ENCODE measurements around the gene L3MBTL2. TPM values are rescaled to one million over a fixed set of nuclear protein-coding genes. Genes with fewer than 3 reads are reported as not detected.

The L3MBTL2 gene
- total RNA-seq, 1 donor from 2014 or later: 42.3 TPM

DNA sequence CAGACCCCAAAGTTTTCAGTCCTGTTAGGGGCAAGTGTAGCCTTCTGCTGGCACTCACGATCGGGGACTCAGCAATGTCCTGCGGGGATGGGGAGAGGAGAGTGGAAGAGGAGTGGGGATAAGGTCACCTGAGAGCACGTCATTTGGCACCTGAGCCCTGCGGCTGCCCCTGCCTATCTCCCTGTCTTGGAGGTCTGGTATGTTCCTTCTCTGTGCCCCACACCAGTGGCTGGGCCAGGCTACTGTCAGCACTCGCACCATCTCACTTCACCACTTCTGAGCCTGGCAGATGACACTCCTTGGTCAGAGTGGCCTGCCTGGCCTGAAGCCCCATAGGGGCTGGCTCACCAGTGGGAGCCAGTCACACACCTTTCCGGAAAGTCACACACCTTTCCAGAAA lies 55.8 kb downstream of the L3MBTL2 start:
- H3K27me3 Mint-ChIP-seq: no peaks in the 10 kb centered on the region
- POLR2A ChIA-PET: no interaction called here

DNA sequence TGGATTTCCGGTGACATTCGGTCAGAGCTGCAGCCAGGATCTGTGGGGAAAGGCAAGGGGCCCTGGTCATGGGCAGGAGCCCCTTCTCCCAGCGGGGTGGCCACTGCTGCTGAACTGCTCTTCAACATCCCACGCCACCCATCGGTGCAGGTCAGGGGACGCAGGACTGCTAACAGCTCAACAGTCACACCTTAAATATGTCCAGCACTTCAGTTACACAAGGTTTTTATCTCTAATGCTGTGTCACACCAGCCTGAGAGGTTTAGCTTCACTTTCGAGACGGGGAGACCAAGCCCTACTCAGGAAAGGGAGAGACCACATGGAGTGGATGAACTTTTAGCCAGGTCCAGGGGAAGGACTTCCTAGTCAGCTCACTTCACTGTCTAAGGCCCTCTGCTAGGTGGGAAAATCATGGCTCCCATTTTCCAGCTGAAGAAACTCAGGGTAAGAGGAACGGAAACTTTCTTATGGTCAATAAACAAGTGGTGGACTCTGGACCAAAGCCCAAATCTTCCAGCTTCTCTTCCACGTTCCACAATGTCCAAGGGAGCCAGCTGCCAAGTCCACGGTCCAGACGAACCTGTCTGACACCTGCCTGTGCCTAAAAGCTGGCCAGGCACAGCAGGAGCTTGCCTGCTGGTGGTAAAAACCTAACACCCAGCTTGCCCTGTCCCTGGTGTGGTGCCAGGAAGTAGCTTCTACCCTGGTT lies 56.6 kb downstream of the L3MBTL2 start:
- TF ChIP-seq, protein P1, sequence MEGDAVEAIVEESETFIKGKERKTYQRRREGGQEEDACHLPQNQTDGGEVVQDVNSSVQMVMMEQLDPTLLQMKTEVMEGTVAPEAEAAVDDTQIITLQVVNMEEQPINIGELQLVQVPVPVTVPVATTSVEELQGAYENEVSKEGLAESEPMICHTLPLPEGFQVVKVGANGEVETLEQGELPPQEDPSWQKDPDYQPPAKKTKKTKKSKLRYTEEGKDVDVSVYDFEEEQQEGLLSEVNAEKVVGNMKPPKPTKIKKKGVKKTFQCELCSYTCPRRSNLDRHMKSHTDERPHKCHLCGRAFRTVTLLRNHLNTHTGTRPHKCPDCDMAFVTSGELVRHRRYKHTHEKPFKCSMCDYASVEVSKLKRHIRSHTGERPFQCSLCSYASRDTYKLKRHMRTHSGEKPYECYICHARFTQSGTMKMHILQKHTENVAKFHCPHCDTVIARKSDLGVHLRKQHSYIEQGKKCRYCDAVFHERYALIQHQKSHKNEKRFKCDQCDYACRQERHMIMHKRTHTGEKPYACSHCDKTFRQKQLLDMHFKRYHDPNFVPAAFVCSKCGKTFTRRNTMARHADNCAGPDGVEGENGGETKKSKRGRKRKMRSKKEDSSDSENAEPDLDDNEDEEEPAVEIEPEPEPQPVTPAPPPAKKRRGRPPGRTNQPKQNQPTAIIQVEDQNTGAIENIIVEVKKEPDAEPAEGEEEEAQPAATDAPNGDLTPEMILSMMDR (IDR thresholded peaks at IDR 0.05): no peak
- no peak overlapping the region for H3K27ac Mint-ChIP-seq
- ChIA-PET POLR2A (no interaction called here), CTCF (no interaction called here)
- no peaks in the 10 kb centered on the region for H3K27me3 Mint-ChIP-seq
- no peaks in the 10 kb centered on the region for H3K4me1 Mint-ChIP-seq
- intact Hi-C loops (cut with micrococcal nuclease): no loop called here
- ATAC-seq (ENCODE audit: low read depth): no peak
- no peak overlapping the region for H3K4me3 Mint-ChIP-seq
- H3K9me3 Mint-ChIP-seq: no peaks in the 10 kb centered on the region
- H3K36me3 Mint-ChIP-seq (ENCODE audit: low read depth): peaks cover 86% of the 10 kb centered on the region
- DNase-seq: no peak

More for the DNA sequence above, 55.8 kb downstream of the L3MBTL2 start:
- Mint-ChIP-seq H3K36me3 (ENCODE audit: low read depth) (peaks cover 88% of the 10 kb centered on the region), H3K27ac (no peak overlapping the region), H3K4me1 (no peaks in the 10 kb centered on the region), H3K9me3 (no peaks in the 10 kb centered on the region), H3K4me3 (no peak overlapping the region)
- intact Hi-C loops (cut with micrococcal nuclease): no loop called here
- no peak for DNase-seq
- TF ChIP-seq, protein P1 (IDR thresholded peaks at IDR 0.05): no peak
- CTCF ChIA-PET: no interaction called here
- no peak for ATAC-seq (ENCODE audit: low read depth)

DNA sequence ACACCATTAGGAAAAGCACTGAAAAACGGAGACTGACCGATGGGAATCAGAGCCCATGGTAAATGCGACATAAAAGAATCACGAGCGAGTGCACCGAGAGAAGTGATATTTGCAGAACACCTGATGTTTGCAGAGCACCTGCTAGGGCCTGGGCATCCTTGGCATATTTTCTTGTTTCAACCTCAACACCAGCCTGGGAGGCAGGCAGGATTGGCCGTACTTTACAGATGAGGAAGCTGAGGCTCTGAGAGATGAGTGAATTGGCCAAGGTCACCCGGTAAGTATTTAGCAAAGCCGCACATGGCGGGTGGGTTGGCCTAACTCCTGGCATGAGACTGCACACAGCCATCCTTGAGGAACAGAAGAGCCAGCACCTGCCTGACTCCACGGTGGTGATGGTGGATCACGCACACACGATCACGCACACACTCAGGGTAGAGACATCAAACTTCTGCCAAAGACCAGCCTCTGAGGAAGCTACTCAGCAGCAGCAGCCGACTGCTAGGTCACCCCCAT lies 57.2 kb downstream of the L3MBTL2 start:
- DNase-seq: no peak
- no peak overlapping the region for H3K4me3 Mint-ChIP-seq
- H3K9me3 Mint-ChIP-seq: no peaks in the 10 kb centered on the region
- intact Hi-C loops (cut with micrococcal nuclease): no loop called here
- ATAC-seq (ENCODE audit: low read depth): no peak
- H3K36me3 Mint-ChIP-seq (ENCODE audit: low read depth): peaks cover 83% of the 10 kb centered on the region
- H3K4me1 Mint-ChIP-seq: no peaks in the 10 kb centered on the region
- TF ChIP-seq, protein P1 (IDR thresholded peaks at IDR 0.05): no peak
- H3K27me3 Mint-ChIP-seq: no peaks in the 10 kb centered on the region
- POLR2A ChIA-PET: no interaction called here
- no peak overlapping the region for H3K27ac Mint-ChIP-seq
- CTCF ChIA-PET: no interaction called here

DNA sequence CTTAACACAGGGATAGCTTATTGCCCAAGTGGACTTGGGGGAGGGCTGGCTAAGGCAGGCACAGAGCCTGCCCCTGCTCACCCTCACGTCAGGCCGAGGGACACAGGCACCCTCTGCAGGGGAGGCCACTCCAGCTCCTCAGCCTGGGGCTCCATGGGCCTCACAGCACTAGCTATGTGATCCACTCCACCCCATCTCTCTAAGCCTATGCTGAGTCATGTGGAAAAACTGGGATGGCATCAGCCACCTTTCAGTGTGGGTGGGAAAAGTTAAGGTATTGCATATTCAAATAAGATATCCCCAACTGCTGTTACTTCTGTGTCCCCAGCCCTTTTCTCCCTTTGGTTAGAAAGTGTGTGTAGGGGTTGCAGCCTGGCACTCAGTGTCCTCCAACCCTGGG lies 58.6 kb downstream of the L3MBTL2 start:
- DNase-seq: no peak
- Mint-ChIP-seq H3K4me1 (no peaks in the 10 kb centered on the region), H3K9me3 (no peaks in the 10 kb centered on the region), H3K27ac (no peak overlapping the region), H3K36me3 (ENCODE audit: low read depth) (peaks cover 83% of the 10 kb centered on the region), H3K27me3 (no peaks in the 10 kb centered on the region), H3K4me3 (no peak overlapping the region)
- CTCF ChIA-PET: no interaction called here
- ATAC-seq (ENCODE audit: low read depth): no peak
- intact Hi-C loops (cut with micrococcal nuclease): no loop called here
- POLR2A ChIA-PET: no interaction called here
- TF ChIP-seq, protein P1 (IDR thresholded peaks at IDR 0.05): no peak

DNA sequence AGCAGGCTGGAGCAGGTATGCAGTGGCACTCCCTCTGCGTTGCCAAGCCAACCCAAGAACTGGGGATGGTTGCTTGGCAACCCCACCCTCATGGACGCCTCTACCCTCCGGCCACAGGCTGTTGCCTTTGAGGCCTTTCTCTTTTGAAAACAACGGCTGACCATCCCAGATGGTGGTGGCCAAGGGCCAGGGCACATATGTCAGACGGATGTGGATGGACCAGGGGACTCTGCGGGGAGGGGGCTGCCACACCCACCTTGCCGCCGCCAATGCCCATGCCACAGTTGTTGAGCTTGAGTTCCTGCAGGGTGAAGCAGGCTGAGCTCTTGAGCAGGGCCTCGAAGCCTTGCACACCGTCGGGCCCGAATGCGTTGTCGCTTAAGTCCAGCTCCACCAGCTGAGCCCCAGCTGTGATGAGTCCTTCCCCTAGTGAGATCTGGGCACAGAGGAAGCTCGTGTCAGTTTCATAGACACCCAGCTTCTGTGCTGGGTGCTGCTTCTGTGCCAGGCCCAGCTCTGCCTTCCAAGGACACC lies 59.4 kb downstream of the L3MBTL2 start:
- ATAC-seq (ENCODE audit: low read depth): no peak
- Mint-ChIP-seq H3K36me3 (ENCODE audit: low read depth) (peaks cover 81% of the 10 kb centered on the region), H3K9me3 (no peaks in the 10 kb centered on the region), H3K4me1 (no peaks in the 10 kb centered on the region), H3K27ac (no peak overlapping the region), H3K4me3 (no peak overlapping the region), H3K27me3 (no peaks in the 10 kb centered on the region)
- ChIA-PET CTCF (interaction anchor here (0.9 kb wide), 1 partner anchor 27 kb away, joined by 3 read pairs; no protein-coding TSS in a partner anchor), POLR2A (no interaction called here)
- no peak for DNase-seq
- intact Hi-C loops (cut with micrococcal nuclease): no loop called here
- TF ChIP-seq, protein P1 (IDR thresholded peaks at IDR 0.05): no peak
